Measurements from ENCODE around the gene KIF17.
"Not testable (repeated sequence)": the region's sequence is repeated elsewhere in the genome, so short reads cannot be mapped to it uniquely, and the experiment has no call there.

Gene KIF17

DNA sequence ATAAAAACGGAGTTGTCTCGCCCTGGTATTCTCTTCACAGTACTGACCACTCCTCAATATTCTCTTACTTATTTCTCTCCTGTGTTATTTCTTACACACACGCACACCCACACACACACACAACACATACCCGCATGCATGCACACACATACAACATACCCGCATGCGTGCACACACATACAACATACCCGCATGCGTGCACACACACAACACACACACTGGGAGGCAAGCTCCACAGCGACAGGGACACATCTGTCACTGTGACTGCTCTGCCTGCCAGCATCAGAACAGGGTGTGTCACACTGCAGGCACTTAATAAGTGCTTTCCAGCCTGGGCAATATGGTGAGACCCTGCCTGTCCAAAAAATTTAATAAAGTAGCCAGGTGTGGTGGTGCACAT lies 35.8 kb downstream of the KIF17 start:
- Histone ChIP-seq H3K4me3 (ENCODE audit: low read length) (no peak overlapping the region), H3F3A (ENCODE audit: control insufficient read depth, insufficient read depth) (no peaks in the 10 kb centered on the region), H3K9me3 (ENCODE audit: control insufficient read depth, insufficient read depth, low read length) (no peaks in the 10 kb centered on the region), H3K79me2 (ENCODE audit: control insufficient read depth, low read length) (no peaks in the 10 kb centered on the region), H3K27me3 (ENCODE audit: control insufficient read depth, low read length) (peaks cover 2% of the 10 kb centered on the region; the same call in 1 of the 2 replicates), H3K4me2 (ENCODE audit: low read length) (no peak overlapping the region), H3K27ac (ENCODE audit: low read depth, low read length) (no peak overlapping the region), H3K36me3 (ENCODE audit: control insufficient read depth, low read length) (no peaks in the 10 kb centered on the region), H3K9me2 (replicated peaks; ENCODE audit: control insufficient read depth, low read length) (no peaks in the 10 kb centered on the region), H3K4me1 (ENCODE audit: control insufficient read depth, low read length) (peaks cover 21% of the 10 kb centered on the region), H4K20me1 (ENCODE audit: control insufficient read depth, insufficient read depth, low read depth, low read length) (no peaks in the 10 kb centered on the region)
- TF ChIP-seq EZH2phosphoT487 (IDR thresholded peaks at IDR 0.05; ENCODE audit: borderline replicate concordance, low read length): no peak
- TF ChIP-seq, protein P1, sequence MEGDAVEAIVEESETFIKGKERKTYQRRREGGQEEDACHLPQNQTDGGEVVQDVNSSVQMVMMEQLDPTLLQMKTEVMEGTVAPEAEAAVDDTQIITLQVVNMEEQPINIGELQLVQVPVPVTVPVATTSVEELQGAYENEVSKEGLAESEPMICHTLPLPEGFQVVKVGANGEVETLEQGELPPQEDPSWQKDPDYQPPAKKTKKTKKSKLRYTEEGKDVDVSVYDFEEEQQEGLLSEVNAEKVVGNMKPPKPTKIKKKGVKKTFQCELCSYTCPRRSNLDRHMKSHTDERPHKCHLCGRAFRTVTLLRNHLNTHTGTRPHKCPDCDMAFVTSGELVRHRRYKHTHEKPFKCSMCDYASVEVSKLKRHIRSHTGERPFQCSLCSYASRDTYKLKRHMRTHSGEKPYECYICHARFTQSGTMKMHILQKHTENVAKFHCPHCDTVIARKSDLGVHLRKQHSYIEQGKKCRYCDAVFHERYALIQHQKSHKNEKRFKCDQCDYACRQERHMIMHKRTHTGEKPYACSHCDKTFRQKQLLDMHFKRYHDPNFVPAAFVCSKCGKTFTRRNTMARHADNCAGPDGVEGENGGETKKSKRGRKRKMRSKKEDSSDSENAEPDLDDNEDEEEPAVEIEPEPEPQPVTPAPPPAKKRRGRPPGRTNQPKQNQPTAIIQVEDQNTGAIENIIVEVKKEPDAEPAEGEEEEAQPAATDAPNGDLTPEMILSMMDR (IDR thresholded peaks at IDR 0.05; ENCODE audit: low read depth, low read length, poor library complexity, severe bottlenecking): no peak

DNA sequence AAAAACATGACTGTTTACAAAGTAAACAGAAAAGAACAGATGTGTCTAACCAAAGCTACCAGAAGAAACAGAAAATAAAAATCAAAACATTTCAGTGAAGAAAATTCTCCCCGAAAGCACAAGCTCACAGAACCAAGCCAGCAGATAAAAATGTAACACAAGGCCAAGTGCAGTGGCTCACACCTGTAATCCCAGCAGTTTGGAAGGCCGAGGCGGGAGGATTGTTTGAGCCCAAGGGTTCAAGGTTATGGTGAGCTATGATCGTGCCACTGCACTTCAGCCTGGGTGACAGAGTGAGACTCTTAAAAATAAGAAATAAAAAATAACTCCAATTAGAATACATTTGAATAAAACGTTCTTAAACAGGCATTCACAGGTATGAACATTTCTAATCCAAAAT lies 37.5 kb downstream of the KIF17 start:
- no peak overlapping the region for H3K4me3 ChIP-seq (ENCODE audit: low read length)
- TF ChIP-seq, protein P1 (IDR thresholded peaks at IDR 0.05; ENCODE audit: low read depth, low read length, poor library complexity, severe bottlenecking): no peak
- no peak for TF ChIP-seq EZH2phosphoT487 (IDR thresholded peaks at IDR 0.05; ENCODE audit: borderline replicate concordance, low read length)
- H3K27me3 ChIP-seq (ENCODE audit: control insufficient read depth, low read length): peaks cover 5% of the 10 kb centered on the region; the same call in 1 of the 2 replicates
- H3K79me2 ChIP-seq (ENCODE audit: control insufficient read depth, low read length): no peaks in the 10 kb centered on the region
- H3K4me2 ChIP-seq (ENCODE audit: low read length): no peak overlapping the region
- H3K4me1 ChIP-seq (ENCODE audit: control insufficient read depth, low read length): peaks cover 21% of the 10 kb centered on the region
- H3F3A ChIP-seq (ENCODE audit: control insufficient read depth, insufficient read depth): no peaks in the 10 kb centered on the region
- no peaks in the 10 kb centered on the region for H3K36me3 ChIP-seq (ENCODE audit: control insufficient read depth, low read length)
- H3K9me2 ChIP-seq (replicated peaks; ENCODE audit: control insufficient read depth, low read length): no peaks in the 10 kb centered on the region
- H3K9me3 ChIP-seq (ENCODE audit: control insufficient read depth, insufficient read depth, low read length): no peaks in the 10 kb centered on the region
- no peak overlapping the region for H3K27ac ChIP-seq (ENCODE audit: low read depth, low read length)
- H4K20me1 ChIP-seq (ENCODE audit: control insufficient read depth, insufficient read depth, low read depth, low read length): no peaks in the 10 kb centered on the region

DNA sequence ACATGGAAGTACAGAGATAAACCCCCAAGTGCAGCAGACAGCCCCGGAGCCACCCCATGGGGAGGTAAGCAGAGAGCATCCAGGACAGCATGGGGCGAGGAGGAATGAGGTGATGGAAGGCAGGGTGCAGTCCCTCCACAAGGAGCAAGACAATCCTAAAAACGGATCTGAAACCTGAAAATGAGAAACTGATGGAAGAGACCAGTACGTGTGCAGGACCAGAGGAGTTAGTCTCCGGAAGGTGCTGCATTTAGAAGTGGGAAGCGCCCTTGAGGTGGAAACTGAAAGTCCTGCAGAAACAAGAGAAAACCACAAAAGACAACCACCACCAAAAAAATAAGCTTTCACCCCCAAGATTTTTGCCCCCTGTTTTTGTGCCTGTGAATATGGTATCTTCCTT lies 39.2 kb downstream of the KIF17 start:
- Histone ChIP-seq H4K20me1 (ENCODE audit: control insufficient read depth, insufficient read depth, low read depth, low read length) (no peaks in the 10 kb centered on the region), H3K9me3 (ENCODE audit: control insufficient read depth, insufficient read depth, low read length) (no peaks in the 10 kb centered on the region), H3K4me3 (ENCODE audit: low read length) (peak overlapping the region; percentile 46), H3K4me2 (ENCODE audit: low read length) (peak overlapping the region; percentile 43), H3K9me2 (replicated peaks; ENCODE audit: control insufficient read depth, low read length) (no peaks in the 10 kb centered on the region), H3K4me1 (ENCODE audit: control insufficient read depth, low read length) (peaks cover 21% of the 10 kb centered on the region), H3K27me3 (ENCODE audit: control insufficient read depth, low read length) (0 out of 2 replicates have a peak, but pooled peaks cover 3% of the 10 kb centered on the region), H3K36me3 (ENCODE audit: control insufficient read depth, low read length) (no peaks in the 10 kb centered on the region), H3K27ac (ENCODE audit: low read depth, low read length) (no peak overlapping the region), H3K79me2 (ENCODE audit: control insufficient read depth, low read length) (no peaks in the 10 kb centered on the region), H3F3A (ENCODE audit: control insufficient read depth, insufficient read depth) (no peaks in the 10 kb centered on the region)
- no peak for TF ChIP-seq EZH2phosphoT487 (IDR thresholded peaks at IDR 0.05; ENCODE audit: borderline replicate concordance, low read length)
- TF ChIP-seq, protein P1 (IDR thresholded peaks at IDR 0.05; ENCODE audit: low read depth, low read length, poor library complexity, severe bottlenecking): no peak

DNA sequence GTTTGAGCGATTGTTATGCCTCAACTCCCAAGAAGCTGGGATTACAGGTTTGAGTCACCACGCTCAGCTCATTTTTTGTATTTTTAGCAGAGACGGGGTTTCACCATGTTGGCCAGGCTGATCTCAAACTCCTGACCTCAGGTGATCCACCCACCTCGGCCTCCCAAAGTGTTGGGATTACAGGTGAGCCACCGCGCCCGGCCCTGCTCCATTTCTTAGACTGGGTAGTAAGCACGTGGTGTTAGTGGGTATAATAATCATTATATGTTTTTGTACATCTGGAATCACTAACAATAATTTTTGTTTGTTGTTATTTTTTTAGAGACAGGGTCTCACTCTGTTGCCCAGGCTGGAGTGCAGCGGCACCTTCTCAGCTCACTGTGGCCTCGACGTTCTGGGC lies 44.2 kb downstream of the KIF17 start:
- H3K27ac ChIP-seq (ENCODE audit: low read depth, low read length); H3K9me3 ChIP-seq (ENCODE audit: control insufficient read depth, insufficient read depth, low read length); H3F3A ChIP-seq (ENCODE audit: control insufficient read depth, insufficient read depth): not testable (repeated sequence)

More for the DNA sequence above, 44.2 kb downstream of the KIF17 start:
- not testable (repeated sequence) for H4K20me1 ChIP-seq (ENCODE audit: control insufficient read depth, insufficient read depth, low read depth, low read length); H3K4me3 ChIP-seq (ENCODE audit: low read length); H3K9me2 ChIP-seq (replicated peaks; ENCODE audit: control insufficient read depth, low read length); H3K27me3 ChIP-seq (ENCODE audit: control insufficient read depth, low read length); H3K79me2 ChIP-seq (ENCODE audit: control insufficient read depth, low read length); H3K4me2 ChIP-seq (ENCODE audit: low read length); H3K4me1 ChIP-seq (ENCODE audit: control insufficient read depth, low read length); H3K36me3 ChIP-seq (ENCODE audit: control insufficient read depth, low read length)

Measured in DOHH2 (cell line).